ENCODE measurements around the gene CYP39A1. TPM values are rescaled to one million over a fixed set of nuclear protein-coding genes. Genes with fewer than 3 reads are reported as not detected.

The CYP39A1 gene
- total RNA-seq, 4 donors from 2014 or later, result 3.3 to 12.1 (median 5.6) TPM

GRCh38 chr6:46583721-46584120, 68.9 kb downstream of the CYP39A1 start:
- H3K27me3 ChIP-seq, result no peaks in the 10 kb centered on the region
- no peaks in the 10 kb centered on the region for H3K36me3 ChIP-seq
- no peak for TF ChIP-seq EP300 (IDR thresholded peaks at IDR 0.05)
- no peak for TF ChIP-seq POLR2A (IDR thresholded peaks at IDR 0.05)
- no peak for TF ChIP-seq CTCF (IDR thresholded peaks at IDR 0.05)
- H3K4me1 ChIP-seq, result peaks cover 0 to 14% (median 4%) of the 10 kb centered on the region in 4 donors
- no peaks in the 10 kb centered on the region for H3K9me3 ChIP-seq
- H3K27ac ChIP-seq, result no peak overlapping the region
- DNase-seq (ENCODE audit: low spot score in 2 of 2), result no peak
- 79 to 85% methylated on average over 4 of the region's 4 CpGs for WGBS, 2 donors
- H3K4me3 ChIP-seq, result no peak overlapping the region

- no peak for TF ChIP-seq POLR2A (IDR thresholded peaks at IDR 0.05)
- TF ChIP-seq CTCF (IDR thresholded peaks at IDR 0.05), result no peak
- no peak for TF ChIP-seq EP300 (IDR thresholded peaks at IDR 0.05)
- peaks cover 0 to 14% (median 4%) of the 10 kb centered on the region in 4 donors for H3K4me1 ChIP-seq
- H3K36me3 ChIP-seq, result no peaks in the 10 kb centered on the region
- no peak overlapping the region for H3K27ac ChIP-seq
- no peaks in the 10 kb centered on the region for H3K27me3 ChIP-seq
- no peak for DNase-seq (ENCODE audit: low spot score in 2 of 2)
- no peak overlapping the region for H3K4me3 ChIP-seq
- H3K9me3 ChIP-seq, result no peaks in the 10 kb centered on the region
- WGBS, 2 donors, result 84 to 88% methylated on average over 2 of the region's 2 CpGs
Measured at GRCh38 chr6:46583081-46583480, 69.5 kb downstream of the CYP39A1 start.

- no peak for TF ChIP-seq CTCF (IDR thresholded peaks at IDR 0.05)
- H3K27me3 ChIP-seq, result no peaks in the 10 kb centered on the region
- H3K36me3 ChIP-seq, result no peaks in the 10 kb centered on the region
- no peak for DNase-seq (ENCODE audit: low spot score in 2 of 2)
- H3K4me1 ChIP-seq, result peaks cover 0 to 5% (median 2%) of the 10 kb centered on the region in 4 donors
- no peaks in the 10 kb centered on the region for H3K9me3 ChIP-seq
- no peak overlapping the region for H3K27ac ChIP-seq
- no peak overlapping the region for H3K4me3 ChIP-seq
Measured at GRCh38 chr6:46581459-46582177, 71.0 kb downstream of the CYP39A1 start.

GRCh38 chr6:46575530-46575929, 77.1 kb downstream of the CYP39A1 start:
- TF ChIP-seq EP300 (IDR thresholded peaks at IDR 0.05), result no peak
- TF ChIP-seq CTCF (IDR thresholded peaks at IDR 0.05), result no peak
- no peak for TF ChIP-seq POLR2A (IDR thresholded peaks at IDR 0.05)
- H3K27me3 ChIP-seq, result no peaks in the 10 kb centered on the region
- no peak for DNase-seq (ENCODE audit: low spot score in 2 of 2)
- H3K9me3 ChIP-seq, result peaks cover 0 to 7% (median 0%) of the 10 kb centered on the region in 4 donors
- no peak overlapping the region for H3K4me3 ChIP-seq
- 81 to 91% methylated on average over 1 to 3 of the region's 3 CpGs for WGBS, 2 donors
- H3K36me3 ChIP-seq, result peaks cover 0 to 11% (median 0%) of the 10 kb centered on the region in 3 donors
- H3K27ac ChIP-seq, result no peak overlapping the region
- H3K4me1 ChIP-seq, result no peaks in the 10 kb centered on the region

GRCh38 chr6:46573140-46573539, 79.5 kb downstream of the CYP39A1 start:
- TF ChIP-seq EP300 (IDR thresholded peaks at IDR 0.05) (no peak), CTCF (IDR thresholded peaks at IDR 0.05) (no peak), POLR2A (IDR thresholded peaks at IDR 0.05) (no peak)
- DNase-seq (ENCODE audit: low spot score in 2 of 2), result no peak
- WGBS, 2 donors, result 48 to 50% methylated on average over 2 of the region's 2 CpGs
- Histone ChIP-seq H3K4me3 (no peak overlapping the region), H3K9me3 (peaks cover 0 to 7% (median 0%) of the 10 kb centered on the region in 4 donors), H3K27ac (no peak overlapping the region), H3K4me1 (no peaks in the 10 kb centered on the region), H3K36me3 (peaks cover 0 to 11% (median 0%) of the 10 kb centered on the region in 3 donors), H3K27me3 (no peaks in the 10 kb centered on the region)
